NCI-H146 (cell line): ENCODE data around the gene WRAP73.
A peak's percentile ranks its signal among the peaks of the same experiment; 100 is the strongest.

Experiments used
- DNase-seq: peaks from one replicate; lab custom pipeline; 2025; lab: John Stamatoyannopoulos, UW

Gene WRAP73

DNA sequence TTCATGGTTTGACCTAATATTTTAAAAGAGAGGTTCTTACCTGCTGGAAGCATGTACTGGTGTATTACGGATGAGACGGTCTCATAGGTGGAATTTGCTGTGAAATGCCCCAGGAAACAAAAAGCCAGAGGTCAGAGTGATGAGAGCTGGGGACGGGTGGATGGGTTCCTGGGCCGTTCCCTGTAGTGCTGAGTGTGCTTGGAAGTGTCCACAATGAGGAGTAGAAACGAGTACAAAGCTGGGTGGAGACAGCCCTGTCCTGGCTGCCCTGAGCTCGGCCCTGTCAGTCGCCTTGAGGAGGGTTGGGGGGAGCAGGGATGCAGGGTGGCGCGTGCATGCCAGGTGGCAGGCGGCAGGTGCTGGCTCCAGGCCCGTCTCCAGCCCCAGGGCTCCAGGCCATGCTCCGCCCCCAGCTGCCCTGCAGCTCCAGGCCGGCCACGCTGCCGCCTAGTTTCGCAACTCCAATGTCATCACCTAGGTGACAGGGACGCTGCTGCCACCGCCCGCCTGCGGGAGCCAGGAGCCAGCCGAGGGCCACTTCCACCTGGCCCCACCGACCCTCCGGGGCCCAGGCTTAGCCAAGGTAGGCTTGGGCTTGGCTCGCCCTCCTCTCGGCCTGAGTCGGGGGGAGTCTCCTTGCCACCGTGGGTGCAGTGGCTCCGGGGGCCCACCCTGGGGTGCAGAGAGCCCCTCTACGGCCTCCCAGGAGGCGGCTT is 18.8 kb upstream of the WRAP73 start:
- DNase-seq: peak; percentile 92

DNA sequence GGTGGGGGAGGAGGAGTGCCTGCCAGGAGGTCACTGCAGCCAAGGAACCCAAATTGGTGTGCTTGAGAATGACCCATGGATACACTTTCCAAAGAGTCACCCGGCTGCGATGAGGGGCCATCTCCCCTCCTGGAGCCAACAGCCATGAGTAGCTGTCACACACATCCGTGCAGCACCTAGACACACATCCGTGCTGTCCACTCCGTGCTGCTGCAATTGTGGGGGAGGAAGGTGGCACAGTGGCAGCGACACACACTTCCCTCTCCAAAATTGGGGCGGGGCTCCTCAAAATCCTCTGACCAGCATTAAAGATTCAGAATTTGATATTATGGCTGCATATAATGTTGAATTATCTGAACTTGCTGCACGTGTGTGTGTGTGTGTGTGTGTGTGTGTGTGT is 18.2 kb upstream of the WRAP73 start:
- no peak for DNase-seq

DNA sequence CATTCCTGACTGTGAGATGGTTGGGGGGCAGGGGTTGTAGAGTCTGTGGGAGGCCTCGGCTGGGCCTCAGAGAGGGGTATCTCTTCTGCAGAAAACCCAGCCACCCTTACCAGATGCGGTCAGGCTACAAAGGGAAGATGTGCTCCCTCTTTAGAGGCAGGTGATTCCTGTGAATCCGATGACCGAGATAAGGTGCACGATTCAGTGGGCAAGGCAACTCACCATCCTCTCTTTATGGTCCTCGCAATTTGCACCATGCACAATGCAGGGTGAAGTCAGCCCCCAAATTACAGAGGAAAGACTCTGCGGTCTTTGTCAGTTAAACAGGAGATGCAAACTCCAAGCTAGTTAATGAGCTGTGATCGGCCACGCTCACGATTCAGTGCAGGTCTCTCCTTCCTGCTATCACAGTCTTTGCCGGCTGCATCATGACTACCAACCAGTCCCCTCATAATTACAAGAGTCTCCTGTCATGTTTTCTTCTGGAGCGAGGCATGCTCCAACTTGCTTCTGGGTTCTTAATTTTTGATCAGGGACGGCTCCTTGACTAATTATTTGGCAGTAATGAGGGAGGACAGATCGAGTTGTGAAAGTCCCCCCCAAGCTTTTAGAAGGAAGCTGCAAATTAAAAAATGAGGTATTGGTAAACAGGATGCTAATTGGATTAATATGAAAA is 14.9 kb upstream of the WRAP73 start:
- DNase-seq: no peak

DNA sequence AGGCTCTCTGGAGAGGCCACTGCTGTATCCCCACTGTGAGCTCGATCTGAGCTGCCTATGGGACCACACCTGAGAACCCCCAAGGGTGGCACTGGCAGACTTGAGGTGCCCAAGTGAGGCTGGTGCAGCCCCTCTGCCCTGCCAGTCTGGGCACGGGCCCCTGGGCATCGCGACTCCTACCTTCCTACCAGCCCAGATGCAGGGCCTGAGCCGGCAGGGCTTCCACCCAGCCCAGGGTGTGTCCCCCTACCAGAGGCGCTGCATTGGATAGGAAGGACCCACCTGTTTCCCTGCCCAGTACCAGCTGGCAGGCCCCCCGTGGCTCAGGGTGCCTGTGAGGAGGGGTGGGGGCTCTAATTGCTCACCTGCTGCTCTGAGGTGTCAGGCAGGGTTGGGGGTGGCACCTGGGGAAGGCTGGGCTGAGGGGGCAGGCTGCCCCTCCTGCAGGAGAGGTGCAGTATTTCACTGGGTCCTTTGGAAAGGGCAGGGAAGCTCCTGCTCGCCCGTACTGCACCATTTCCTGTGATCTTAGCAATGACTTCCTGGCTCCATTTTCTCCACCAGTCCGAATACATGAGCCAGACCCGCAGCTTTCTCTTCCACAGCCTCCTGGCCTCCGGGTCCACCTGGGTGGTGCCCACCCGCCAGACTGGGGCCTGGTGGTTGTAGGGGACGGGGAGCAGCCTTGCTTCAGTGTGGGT is 14.2 kb upstream of the WRAP73 start:
- DNase-seq: peak; percentile 65

DNA sequence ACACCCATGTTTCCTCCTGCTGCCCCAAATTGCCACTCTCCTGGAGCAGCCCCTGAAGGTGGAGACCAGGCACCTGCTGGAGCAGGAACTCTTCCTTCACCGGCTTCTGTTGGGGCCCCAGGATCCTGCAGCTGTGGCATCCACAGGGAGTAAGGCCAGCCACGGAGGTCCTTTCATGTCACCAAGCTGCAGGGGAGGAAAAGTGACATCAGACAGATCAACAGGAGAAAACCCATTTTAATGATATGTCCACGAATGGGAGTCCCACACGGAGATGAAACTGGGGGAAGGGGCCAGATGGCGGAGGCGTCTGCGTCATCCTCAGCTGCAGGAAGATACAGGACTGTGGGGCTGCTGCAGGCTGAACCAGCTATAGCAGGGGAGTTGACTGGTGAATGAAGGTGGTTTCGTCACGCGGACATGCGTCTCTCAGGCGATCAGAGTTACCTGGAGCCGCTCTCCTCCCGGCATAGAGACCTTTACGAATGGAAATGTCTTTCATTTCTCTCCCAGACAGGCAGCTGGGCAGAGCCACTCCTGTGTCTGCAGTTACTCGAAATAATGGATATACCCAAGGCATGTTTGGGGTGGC is 12.3 kb upstream of the WRAP73 start:
- DNase-seq: no peak

DNA sequence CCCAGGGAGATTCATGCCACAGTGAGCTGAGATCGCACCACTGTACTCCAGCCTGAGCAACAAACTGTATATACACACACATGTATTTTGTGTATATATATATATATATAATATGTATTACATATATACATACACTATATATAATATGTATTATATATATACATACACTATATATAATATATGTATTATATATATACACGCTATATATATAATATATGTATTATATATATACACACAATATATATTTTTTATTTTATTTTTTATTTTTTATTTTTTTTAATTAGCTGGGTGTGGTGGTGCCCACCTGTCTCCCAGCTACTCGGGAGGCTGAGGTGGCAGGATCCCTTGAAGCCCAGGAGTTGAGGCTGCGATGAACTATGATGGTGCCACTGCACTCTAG is 11.7 kb upstream of the WRAP73 start:
- no peak for DNase-seq

DNA sequence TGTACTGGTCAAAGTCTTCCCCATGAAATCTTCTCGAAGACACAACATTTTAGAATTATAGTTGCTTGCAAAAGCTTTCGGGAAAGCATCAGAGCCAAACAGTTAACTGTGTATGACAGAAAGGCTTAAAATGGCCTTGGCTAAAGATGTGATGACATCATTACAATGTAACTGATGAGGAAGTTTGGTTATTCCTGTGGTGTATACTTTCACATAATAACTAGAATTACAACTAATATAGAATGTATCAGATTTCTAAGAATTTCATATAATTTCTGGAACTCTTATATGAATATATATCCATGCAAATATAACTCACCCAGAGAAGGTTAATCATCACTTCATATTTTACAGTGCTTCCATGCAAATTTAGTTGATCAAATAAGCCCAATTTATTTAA is 10.8 kb upstream of the WRAP73 start:
- no peak for DNase-seq

DNA sequence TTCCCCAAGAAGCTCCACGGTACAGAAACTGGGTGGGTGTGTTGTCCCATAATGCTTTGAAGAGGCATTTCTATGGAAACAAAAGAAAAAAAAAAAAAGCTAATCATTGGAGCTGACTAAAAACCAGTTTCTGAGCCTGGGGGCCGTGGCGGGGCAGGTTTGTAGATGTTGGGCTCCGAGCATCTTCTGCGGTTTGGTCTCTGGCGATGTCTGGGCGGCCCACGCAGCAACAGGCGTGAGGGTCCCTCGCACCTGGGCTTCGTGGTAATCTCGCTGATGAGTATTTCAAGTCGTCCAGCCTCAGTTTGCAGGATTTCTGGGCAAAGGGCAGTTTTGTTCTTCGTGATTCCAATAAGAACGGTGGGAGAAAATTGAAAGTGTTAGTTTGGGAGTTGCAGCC is 9.2 kb upstream of the WRAP73 start:
- DNase-seq: no peak

DNA sequence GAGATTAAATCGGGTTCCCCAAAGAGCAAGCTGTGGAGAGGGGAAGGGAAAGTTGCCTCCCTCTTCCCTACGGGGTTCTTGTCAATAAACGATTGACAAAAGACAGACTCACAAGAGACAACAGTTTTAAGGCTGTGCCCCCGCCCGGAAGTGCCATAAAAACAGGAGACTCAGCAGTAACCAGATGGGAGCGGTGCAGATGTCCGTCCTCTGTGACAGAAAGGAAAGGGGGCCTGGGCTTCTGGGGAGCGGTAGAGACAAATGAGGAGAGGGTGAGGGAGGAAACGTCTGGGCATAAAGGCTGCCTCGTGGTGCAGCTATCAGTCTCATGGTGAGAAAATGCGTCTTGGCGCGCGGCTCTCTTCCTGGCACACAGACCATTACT is 8.3 kb upstream of the WRAP73 start:
- no peak for DNase-seq

DNA sequence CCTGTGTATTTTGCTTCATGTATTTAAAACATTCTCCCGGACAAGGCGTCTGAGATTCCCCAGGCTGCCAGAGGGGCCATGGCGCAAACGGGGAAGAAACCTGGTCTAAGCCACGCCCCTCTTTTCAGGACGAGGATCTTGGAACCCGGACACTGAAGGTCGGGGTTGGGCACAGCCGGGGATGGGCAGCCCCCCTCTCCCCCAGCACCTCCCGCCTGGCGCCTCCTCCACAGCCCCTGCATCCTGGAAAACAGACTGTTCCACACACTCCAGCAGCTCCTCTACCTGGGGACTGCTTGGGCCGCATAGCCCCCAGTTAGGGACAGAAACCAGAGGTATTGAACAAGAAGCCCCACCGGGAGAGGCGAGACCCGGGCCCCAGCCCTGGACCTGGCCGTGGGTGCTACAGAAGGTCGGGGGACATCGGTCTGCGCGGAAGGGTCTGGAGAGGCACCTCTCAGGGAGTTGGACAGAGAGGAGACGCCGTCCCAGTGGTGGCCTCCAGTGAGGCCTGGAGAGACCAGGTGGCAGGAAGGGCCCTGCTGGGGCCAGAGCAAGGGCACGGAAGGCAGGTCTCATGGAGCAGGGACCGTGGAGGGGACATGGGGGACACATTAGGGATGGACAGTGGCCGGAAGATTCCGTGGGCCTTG is 7.8 kb upstream of the WRAP73 start:
- DNase-seq: no peak

DNA sequence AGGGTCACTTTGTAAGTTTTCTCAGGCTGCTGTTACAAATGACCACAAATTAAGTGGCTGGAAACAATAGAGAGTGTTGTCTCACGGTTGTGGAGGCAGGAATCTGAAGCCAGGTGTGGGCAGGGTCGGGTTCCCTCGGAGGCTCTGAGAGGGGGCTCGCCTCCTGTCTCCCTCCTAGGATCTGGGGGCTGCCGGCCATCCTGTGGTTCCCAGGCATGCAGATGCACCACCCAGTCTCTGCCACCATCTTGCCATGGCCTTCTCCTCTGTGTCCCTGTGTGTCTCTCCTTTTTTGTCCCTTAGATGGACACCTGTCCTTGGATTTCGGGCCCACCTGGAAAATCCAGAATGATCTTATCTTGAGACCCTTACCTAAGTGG is 7.2 kb upstream of the WRAP73 start:
- no peak for DNase-seq

DNA sequence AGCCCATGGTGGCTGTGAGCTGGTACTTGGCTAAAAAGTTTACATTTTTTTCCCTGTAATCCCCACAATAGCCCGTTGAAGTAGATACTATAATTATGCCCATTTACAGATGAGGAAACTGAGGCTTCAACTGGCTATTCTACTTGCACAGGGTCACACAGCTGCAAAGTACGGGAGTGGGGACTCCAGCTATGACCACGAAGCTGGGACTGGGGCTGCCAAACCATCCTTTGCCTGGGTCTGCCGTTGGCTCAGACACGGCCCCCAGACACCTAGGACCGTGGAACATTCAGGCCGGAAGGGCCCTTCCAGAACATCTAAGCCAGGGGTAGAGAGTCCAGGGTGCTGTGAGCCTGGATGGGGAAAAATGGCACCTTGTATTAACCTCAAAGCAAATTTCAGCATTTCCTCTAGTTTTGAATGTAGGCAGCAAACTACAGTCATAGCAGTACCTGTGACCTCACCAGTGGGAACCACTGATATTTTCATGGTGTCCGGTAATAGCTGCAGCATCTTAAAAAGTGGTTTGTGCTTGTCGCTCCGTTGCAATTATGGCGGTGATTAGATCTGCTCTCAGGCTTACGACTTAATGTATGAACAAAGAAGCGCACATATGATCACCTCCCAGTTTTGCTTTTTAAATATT is 6.7 kb upstream of the WRAP73 start:
- no peak for DNase-seq

DNA sequence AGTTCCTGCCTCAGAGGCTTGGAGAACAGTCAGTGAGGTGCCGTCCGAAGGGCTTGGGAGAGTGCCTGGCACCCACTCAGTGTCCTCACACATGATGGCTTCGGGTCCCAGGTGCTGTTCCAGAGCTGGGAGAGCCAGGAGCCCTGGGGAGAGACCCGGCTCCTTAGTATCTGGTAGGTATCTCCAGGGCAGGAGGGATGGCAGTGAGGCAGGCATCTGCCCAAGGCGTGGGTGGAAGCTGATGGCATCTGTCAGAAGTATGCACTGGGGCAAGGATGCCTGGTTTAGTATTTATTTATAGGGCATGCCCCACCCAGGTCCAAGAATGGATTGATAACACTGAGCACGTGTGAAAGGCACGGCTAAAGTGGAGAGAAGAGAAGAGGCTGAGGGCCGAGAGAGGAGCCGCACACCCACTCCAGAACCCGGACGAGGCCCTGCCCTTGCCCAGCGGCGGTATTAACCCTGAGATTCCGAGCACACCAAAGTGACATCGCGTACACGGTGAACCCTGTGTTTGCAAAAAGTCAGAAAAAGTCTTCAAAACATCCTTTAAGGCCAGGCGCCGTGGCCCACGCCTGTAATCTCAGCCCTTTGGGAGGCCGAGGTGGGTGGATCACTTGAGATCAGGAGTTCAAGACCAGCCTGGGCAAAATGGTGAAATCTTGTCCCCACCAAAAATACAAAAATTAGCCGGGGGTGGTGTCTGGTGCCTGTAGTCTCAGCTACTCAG is 4.8 kb upstream of the WRAP73 start:
- no peak for DNase-seq

DNA sequence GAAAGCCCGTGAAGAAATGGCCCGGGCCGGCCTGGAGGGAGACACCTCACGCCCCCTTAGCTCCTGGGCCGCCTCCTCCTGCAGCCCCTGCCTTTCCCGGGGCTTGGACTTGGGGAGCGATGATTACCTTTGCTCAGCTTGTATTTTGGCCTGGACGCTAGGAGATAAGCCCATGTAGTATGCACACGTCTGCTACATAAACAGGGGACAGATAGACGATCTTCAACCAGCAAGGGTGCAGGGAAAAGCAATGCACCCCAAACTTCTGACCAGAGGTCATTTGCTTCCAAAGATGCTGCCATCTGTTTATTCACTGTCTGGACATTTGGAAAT is 3.3 kb upstream of the WRAP73 start:
- DNase-seq: no peak

DNA sequence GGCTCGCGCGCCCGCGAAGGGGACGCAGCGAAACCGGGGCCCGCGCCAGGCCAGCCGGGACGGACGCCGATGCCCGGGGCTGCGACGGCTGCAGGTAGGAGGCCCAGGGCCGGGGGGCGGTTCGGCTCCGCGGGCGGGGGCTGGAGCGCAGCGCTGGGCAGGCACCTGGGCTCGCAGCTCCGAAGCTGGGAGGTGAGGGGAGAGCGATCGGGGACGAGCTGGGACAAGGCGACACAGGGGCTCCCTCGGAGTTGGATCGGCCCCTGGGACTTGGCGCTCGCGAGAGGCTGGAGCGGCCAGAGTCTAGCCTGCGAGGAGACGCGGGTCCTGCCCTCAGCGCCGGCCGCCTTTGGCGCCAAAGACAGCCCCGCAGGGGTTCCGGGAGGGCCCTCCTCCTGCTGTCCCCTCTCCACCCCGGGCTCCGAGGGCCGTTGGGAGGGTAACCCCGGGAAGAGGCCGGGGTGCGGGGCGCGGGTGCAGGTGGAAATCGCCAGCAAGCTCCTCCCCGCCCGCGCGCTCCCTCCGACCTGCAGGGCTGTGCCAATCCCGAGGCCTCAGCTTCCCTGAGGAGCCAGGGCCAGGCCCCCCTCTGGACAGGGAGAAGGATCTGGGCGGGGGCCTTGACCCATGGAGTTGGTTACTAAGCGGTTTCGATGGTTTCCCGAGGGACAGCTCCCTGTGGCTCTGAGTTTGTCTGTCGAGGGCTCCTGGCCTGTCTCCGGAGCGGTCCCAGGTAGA is 2.8 kb upstream of the WRAP73 start:
- DNase-seq: peak; percentile 63

DNA sequence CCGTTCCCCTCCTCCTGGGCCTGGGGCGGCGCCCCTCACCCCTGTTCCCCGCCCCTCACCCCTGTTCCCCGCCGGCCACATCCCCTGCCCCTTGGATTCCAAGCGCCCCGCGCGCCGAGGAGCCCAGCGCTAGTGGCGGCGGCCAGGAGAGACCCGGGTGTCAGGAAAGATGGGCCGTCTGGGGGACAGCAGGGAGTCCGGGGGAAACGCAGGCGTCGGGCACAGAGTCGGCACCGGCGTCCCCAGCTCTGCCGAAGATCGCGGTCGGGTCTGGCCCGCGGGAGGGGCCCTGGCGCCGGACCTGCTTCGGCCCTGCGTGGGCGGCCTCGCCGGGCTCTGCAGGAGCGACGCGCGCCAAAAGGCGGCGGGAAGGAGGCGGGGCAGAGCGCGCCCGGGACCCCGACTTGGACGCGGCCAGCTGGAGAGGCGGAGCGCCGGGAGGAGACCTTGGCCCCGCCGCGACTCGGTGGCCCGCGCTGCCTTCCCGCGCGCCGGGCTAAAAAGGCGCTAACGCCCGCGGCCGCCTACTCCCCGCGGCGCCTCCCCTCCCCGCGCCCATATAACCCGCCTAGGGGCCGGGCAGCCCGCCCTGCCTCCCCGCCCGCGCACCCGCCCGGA is 2.1 kb upstream of the WRAP73 start, which contains the start of gene TP73:
Gene TP73 (plus strand): TSS at position 587 of the 618 bp plus-strand sequence. CDS start 29,850 bp downstream, outside the sequence.
- peak; percentile 68 for DNase-seq

DNA sequence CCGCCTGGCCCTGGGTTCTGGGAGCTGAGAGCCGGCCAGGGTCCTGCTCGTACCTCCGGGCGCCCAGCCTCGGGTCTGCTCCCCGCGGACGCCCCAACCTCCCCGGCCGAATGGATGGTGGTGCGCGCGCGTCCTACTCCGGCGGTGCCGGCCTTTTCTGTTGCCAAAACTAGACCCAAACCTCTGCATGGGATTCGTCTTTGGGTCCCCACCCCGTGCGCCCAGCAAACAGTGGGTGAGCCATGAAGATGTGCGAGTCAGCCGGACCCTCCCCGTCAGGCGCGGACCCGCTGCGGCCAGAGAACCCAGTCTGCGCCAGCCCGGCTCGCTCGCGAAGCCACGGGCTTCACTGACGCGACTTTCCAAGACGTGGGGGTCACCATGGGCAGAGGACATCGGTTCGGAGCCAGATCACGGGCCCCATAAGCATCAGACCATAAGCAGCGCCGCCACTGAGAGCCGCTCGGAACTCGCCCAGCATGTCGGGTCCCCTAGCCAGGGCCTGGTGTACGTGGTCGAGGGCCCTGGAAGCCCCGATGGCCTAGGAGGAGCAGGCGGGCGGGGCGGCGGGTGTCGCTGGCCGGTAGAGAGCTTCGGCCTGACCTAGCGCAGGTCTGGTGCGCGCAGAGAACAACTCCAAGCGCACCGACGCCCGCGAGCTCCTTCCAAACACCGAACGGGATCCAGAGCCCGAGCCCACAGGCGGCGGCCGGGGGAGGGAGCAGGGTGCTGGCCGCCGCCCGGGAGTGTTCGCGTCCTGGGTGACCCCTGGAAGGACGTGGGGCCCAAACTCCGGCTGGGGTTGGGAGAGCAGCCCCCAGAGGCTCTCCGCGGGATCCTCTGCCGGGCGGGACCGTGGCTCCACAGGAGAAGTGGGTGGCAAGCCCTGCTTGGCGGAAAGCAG is 1.4 kb upstream of the WRAP73 start:
- no peak for DNase-seq

DNA sequence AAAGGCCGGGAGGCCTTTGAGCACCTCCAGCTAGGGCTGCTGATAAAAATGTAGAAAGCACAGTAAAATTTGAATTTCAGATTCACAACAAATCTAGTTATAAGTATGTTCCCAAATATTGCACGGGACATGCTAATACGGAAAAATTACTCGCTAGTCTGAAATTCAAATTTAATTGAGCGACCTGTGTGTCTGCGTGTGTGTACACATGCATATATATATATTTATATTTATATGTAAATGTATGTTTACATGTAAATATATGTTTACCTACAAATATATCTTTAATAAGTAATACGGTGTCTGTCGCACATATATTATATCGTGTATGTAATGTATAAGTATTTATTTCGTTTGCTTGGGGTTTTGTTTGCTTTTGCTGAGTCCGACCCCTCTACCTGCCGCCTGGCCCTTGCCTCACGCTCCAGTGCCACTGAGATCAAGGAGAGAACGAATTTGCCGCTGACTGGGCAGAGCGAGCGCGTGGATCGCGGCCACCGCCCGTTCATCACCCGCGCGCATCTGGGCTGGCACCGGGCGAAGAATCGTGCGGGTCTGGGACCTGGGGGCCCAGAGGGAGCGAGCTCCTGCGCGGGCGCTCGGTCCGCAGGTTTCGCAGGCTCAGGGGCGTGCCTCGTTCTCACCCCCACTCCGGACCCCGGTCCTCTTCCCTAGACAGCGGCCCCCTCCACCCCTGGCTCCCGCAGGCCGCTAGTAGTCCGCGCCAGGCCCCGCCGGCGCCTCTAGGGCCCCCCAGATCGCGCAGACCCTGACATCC is 534 bp upstream of the WRAP73 start:
- DNase-seq: no peak
